Measurements from ENCODE around the gene HMGN4. TPM values are rescaled to one million over a fixed set of nuclear protein-coding genes. Genes with fewer than 3 reads are reported as not detected.

Gene HMGN4
- total RNA-seq, 4 donors from 2014 or later, result 35.4 to 66.4 (median 57.7) TPM

DNA sequence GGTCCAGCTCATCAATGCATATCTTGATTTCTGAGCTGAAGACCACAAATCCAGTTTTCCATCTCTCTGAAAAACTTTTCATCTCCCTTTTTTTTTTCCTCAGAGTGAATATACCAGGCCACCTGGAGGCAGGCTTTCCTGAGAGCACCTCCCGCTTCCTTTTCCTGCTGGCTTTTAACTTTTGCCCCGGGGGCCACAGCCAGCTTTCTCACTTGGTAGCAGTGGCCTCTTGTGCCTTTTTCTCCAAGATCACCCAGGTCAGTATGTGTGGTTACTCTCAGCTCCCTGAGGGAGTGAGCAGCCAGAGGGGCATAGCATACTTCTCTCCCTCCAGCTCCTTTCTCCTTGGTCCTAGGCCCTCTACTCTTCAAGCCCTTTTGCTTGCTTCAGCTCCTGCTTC, 38.1 kb upstream of the HMGN4 start, which contains the start of gene BTN1A1:
Gene BTN1A1, plus strand, starts transcription at position 202 of the 400 bp plus-strand sequence. CDS start 984 bp downstream, outside the sequence.
- TF ChIP-seq, protein P1, sequence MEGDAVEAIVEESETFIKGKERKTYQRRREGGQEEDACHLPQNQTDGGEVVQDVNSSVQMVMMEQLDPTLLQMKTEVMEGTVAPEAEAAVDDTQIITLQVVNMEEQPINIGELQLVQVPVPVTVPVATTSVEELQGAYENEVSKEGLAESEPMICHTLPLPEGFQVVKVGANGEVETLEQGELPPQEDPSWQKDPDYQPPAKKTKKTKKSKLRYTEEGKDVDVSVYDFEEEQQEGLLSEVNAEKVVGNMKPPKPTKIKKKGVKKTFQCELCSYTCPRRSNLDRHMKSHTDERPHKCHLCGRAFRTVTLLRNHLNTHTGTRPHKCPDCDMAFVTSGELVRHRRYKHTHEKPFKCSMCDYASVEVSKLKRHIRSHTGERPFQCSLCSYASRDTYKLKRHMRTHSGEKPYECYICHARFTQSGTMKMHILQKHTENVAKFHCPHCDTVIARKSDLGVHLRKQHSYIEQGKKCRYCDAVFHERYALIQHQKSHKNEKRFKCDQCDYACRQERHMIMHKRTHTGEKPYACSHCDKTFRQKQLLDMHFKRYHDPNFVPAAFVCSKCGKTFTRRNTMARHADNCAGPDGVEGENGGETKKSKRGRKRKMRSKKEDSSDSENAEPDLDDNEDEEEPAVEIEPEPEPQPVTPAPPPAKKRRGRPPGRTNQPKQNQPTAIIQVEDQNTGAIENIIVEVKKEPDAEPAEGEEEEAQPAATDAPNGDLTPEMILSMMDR (IDR thresholded peaks at IDR 0.05; ENCODE audit: low read depth), result no peak

DNA sequence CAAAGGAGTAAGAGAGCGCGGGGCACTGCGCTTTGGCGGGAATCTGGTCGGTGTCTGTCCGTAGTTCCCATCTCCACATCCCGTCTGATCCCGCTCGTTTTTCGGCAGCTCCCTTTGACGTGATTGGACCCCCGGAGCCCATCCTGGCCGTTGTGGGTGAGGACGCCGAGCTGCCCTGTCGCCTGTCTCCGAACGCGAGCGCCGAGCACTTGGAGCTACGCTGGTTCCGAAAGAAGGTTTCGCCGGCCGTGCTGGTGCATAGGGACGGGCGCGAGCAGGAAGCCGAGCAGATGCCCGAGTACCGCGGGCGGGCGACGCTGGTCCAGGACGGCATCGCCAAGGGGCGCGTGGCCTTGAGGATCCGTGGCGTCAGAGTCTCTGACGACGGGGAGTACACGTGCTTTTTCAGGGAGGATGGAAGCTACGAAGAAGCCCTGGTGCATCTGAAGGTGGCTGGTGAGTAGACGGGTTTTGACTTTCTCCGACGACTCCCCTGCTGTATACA, 36.6 kb upstream of the HMGN4 start:
- TF ChIP-seq, protein P1 (IDR thresholded peaks at IDR 0.05; ENCODE audit: low read depth), result no peak

DNA sequence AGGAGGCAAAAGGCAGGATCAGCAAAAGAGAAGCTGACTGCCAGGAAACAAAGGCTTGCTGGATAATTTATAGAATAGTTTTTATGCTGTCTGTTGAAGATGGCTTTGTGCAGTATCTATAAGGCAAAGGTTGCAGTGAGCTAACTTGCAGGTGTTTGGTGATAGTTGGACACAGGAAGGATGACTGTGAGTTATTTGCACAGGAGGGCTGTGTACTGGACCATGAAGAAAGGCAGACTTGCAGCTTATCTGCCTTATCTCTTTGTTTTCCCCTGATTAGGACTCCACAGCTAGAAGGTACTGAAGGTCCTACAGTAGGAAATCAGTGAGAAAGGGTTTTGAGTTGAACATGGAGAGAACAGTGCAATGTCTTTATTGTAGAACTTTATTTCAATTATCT, 36.0 kb upstream of the HMGN4 start:
- TF ChIP-seq, protein P1 (IDR thresholded peaks at IDR 0.05; ENCODE audit: low read depth), result no peak

DNA sequence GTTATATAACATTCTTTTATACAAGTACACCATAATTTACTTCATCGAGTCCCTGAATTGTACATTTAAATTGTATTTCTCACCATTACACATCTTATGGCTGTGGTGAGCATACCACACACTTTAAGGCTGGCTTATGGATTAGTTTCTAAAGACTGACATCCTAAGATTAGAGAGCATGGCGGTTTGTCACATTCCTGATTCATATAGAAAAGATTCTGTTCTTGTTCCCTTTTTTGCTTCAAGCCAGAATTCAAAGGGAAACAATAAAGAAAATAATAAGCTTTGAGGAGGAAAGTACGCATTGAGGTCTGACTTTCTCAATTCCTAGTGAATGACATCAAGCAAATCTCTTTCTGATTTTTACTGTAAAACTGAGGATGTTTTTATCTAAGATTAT, 35.5 kb upstream of the HMGN4 start:
- TF ChIP-seq, protein P1 (IDR thresholded peaks at IDR 0.05; ENCODE audit: low read depth), result no peak

DNA sequence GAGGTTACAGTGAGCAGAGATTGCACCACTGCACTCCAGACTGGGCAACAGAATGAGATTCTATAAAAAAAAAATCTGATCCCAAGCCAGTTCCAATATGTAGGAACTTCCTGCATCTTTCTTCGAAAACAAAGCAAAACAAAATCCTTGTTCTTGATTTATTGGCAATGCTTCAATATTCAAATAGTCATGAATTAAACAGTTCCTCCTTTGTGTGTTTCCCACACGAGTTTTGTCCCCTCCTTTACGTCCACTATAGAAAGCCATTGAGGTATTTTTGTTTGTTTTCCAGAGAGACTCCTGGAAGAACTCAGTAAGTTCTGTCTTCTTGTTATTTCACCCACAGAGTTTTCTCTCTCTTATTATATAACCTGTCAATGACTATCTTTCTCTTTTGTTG, 30.5 kb upstream of the HMGN4 start:
- TF ChIP-seq, protein P1 (IDR thresholded peaks at IDR 0.05; ENCODE audit: low read depth), result no peak

DNA sequence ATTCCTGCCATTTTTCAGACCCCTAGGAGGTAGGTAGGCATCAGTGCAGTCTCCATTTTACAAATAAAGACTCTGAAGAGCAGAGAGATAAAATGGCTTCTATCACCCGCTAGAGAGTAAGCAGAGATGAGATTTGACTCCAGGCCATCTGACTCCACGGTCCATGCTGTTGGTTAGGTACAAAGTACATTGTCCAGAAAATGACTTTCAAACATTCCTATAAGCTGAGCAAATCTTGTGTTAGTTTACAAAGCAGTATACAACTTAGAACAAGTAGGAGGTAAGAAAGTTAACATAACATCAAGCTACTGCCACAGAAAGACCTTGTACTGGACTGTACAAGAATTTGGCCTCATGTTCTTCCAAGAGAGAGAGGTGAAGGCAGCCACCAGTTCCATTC, 23.2 kb upstream of the HMGN4 start:
- TF ChIP-seq, protein P1 (IDR thresholded peaks at IDR 0.05; ENCODE audit: low read depth), result no peak

DNA sequence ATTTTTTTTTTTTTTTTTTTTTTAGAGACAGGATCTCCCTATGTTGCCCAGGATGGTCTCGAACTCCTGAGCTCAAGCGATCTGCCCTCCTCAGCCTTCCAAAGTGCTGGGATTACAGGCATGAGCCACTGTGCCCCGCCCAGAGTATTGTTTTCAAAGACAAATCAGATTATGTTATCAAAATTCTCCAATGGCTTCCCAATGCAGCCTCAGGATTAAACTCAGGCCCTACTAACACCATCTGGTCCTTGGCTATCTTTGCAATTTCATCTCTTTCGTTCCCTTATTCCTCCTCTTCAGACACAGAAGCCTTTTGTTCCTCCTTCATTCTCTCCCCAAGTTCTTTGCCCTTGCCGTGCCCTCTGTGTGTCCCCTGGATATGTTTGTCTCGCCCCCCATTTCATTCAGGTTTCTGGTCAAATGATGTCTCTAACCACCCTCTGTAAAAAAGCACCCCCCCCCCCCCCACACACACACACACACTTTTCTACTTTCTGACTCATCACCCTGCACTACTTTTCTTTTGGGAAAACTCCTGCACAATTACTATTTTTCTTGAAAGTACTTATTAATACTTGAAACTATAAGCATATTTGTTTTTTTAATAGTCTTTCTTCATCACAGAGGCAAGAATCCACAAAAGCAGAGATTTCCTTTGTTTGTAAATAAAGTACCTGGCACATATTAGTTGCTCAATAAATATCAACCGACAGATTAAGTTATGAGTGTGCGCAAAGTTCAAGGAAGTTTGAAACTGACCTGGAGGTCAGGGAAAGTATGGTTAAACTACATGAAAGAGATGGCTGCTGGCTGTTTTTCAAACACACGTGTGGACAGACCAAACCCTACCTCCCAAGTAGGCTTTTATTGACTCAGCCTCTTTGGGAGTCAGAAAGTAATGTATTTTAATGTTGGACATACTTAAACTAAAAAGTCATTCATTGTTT, 21.4 kb upstream of the HMGN4 start:
- TF ChIP-seq, protein P1 (IDR thresholded peaks at IDR 0.05; ENCODE audit: low read depth), result no peak

Data from subcutaneous adipose tissue (tissue), 4 donors.